Measurements from ENCODE around the gene MRPL37.

GRCh38 chr1:54158071-54158470 is 41.9 kb upstream of the MRPL37 start:
- no peak for TF ChIP-seq CTCF (conservative IDR thresholded peaks at IDR 0.05; ENCODE audit: low read length)
- TF ChIP-seq EZH2phosphoT487 (IDR thresholded peaks at IDR 0.05; ENCODE audit: borderline replicate concordance): no peak

Data from Loucy (cell line).